AG04450 (cell line): ENCODE results near the gene TRIM24. TPM values are rescaled to one million over a fixed set of nuclear protein-coding genes. Genes with fewer than 3 reads are reported as not detected.

Experiments
- CTCF ChIA-PET: fragments of 300-600, 350-600 bp; formaldehyde crosslinking; extraction: SDS; loops from one replicate; lab custom pipeline; 2022; ENCODE audit warnings: antibody characterized with exemption, inconsistent platforms; lab: Charles Lee
- POLR2A ChIA-PET: fragments of 350-600 bp; formaldehyde crosslinking; extraction: SDS; loops from one replicate; lab custom pipeline; 2021; ENCODE audit warnings: antibody characterized with exemption, inconsistent platforms; lab: Yijun Ruan, JAX
- DNase-seq: peaks from one replicate; pipeline ENCODE4 v3.0.0-alpha.2; 2011; ENCODE audit warnings: low read depth, low spot score
- H3K27ac ChIP-seq: one replicate; pipeline ENCODE4 v1.5.1; 2012; ENCODE audit warnings: low read depth, low read length, control low read depth
- H3K27me3 ChIP-seq: one replicate; pipeline ENCODE4 v1.6.0; 2012; ENCODE audit warnings: low read length; ENCODE audit not compliant: control insufficient read depth, insufficient read depth
- H3K4me3 ChIP-seq: 2 replicates; pipeline ENCODE4 v1.5.1; 2011; ENCODE audit warnings: mild to moderate bottlenecking, low read depth, low read length, control low read depth
- H3K9me3 ChIP-seq: 2 replicates; pipeline ENCODE4 v1.5.1; 2012; ENCODE audit warnings: low read length; ENCODE audit not compliant: control insufficient read depth, insufficient read depth
- polyA plus RNA-seq: library from polyadenylated mRNA; depleted of rRNA; stranded (reverse); fragments of >200 nt; gene quantifications from 2 replicates; pipeline ENCODE4 v1.2.3, GENCODE V29; 2011
- TF ChIP-seq, protein P1 (sequence below): IDR thresholded peaks from 2 replicates; pipeline ENCODE4 v1.5.1; 2011; ENCODE audit warnings: low read depth, low read length, control low read depth, inconsistent platforms

TRIM24 gene
- polyA plus RNA-seq, 1 experiment: 9.3 TPM

DNA sequence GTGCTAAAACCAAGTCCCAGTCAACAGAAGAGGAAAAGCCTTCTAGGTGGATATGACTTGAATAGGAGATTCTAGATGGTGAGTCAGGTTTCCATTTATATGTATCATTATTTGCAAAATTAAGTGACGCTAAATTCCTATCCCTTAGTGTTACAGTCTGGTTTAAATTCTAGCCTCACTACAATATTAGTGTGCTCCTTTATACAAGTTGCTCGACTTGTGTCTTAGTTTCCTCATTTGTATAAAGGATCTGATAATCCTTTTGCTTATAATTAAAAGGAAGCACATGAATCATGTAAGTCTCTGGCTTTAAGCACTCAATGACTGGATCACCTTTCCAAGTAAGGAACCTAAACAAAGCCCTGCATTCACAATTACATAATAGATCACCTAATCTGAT is 135.4 kb downstream of the TRIM24 start:
- Histone ChIP-seq H3K27ac (no peak overlapping the region), H3K4me3 (no peak overlapping the region), H3K9me3 (no peaks in the 10 kb centered on the region), H3K27me3 (no peaks in the 10 kb centered on the region)
- ChIA-PET CTCF (no interaction called here), POLR2A (no interaction called here)
- DNase-seq: no peak
- TF ChIP-seq, protein P1, sequence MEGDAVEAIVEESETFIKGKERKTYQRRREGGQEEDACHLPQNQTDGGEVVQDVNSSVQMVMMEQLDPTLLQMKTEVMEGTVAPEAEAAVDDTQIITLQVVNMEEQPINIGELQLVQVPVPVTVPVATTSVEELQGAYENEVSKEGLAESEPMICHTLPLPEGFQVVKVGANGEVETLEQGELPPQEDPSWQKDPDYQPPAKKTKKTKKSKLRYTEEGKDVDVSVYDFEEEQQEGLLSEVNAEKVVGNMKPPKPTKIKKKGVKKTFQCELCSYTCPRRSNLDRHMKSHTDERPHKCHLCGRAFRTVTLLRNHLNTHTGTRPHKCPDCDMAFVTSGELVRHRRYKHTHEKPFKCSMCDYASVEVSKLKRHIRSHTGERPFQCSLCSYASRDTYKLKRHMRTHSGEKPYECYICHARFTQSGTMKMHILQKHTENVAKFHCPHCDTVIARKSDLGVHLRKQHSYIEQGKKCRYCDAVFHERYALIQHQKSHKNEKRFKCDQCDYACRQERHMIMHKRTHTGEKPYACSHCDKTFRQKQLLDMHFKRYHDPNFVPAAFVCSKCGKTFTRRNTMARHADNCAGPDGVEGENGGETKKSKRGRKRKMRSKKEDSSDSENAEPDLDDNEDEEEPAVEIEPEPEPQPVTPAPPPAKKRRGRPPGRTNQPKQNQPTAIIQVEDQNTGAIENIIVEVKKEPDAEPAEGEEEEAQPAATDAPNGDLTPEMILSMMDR: no peak

DNA sequence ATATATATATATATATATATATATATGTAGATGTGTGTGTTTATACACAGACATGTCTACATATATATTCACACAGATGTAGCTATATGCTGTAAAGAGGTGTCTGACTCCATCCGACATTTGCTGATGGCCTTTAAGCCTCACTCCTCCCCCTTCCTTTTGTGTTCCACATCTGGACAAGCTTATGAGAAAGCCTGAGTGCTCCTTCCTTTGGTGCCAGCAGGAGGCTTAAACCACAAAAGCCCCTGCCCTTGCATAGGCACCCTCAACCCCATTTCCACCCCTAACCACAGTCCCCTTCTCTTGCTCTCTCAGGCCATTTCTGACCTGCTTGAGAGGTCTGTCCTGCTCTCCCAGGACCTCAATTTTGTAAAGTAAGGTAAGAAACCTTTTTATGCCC is 142.4 kb downstream of the TRIM24 start:
- H3K27ac ChIP-seq: no peak overlapping the region
- ChIA-PET CTCF (no interaction called here), POLR2A (no interaction called here)
- TF ChIP-seq, protein P1: no peak
- no peaks in the 10 kb centered on the region for H3K27me3 ChIP-seq
- no peak for DNase-seq
- H3K9me3 ChIP-seq: no peaks in the 10 kb centered on the region
- H3K4me3 ChIP-seq: no peak overlapping the region

DNA sequence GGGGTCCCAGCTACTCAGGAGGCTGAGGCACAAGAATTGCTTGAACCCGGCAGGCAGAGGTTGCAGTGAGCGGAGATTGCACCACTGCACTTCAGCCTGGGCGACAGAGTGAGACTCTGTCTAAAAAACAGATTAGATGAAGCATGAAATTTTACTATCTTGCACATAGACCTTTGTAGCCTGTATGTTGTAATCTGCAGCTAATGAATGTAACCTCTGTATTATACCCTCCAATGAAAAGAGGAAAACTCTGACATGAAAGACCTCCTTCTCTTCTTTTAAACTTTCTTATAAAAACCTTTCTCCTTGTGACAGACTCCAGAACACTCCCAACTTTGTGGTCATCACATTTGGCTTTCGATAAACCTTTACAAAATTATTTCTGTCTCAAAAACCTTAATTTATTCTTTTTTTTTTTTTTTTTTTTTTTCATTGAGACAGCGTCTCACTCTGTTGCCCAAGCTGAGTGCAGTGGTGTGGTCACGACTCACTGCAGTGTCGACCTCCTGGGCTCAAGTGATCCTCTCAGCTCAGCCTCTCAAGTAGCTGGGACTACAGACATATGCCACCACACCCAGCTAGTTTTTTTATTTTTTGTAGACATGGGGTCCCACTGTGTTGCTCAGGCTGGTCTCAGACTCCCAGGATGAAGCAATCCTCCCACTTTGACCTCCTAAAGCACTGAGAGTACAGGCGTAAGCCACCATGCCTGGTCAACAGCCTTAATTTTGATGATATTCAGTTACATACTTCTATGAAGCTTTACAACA is 143.7 kb downstream of the TRIM24 start:
- Histone ChIP-seq H3K9me3 (no peaks in the 10 kb centered on the region), H3K27ac (no peak overlapping the region), H3K27me3 (no peaks in the 10 kb centered on the region), H3K4me3 (no peak overlapping the region)
- ChIA-PET CTCF (interaction anchor here (0.7 kb wide), 1 partner anchor 1130 kb away, joined by 3 read pairs; no protein-coding TSS in a partner anchor), POLR2A (no interaction called here)
- no peak for DNase-seq
- TF ChIP-seq, protein P1: no peak

- TF ChIP-seq, protein P1: no peak
- no peak overlapping the region for H3K27ac ChIP-seq
- no peaks in the 10 kb centered on the region for H3K9me3 ChIP-seq
- no peak for DNase-seq
- POLR2A ChIA-PET: no interaction called here
- H3K4me3 ChIP-seq: no peak overlapping the region
- CTCF ChIA-PET: no interaction called here
- no peaks in the 10 kb centered on the region for H3K27me3 ChIP-seq
Observed at GRCh38 chr7:138606236-138606635, 146.2 kb downstream of the TRIM24 start.

GRCh38 chr7:138607216-138608126 is 147.4 kb downstream of the TRIM24 start:
- TF ChIP-seq, protein P1: no peak
- no peak overlapping the region for H3K27ac ChIP-seq
- ChIA-PET CTCF (no interaction called here), POLR2A (no interaction called here)
- no peaks in the 10 kb centered on the region for H3K27me3 ChIP-seq
- no peak for DNase-seq
- no peaks in the 10 kb centered on the region for H3K9me3 ChIP-seq
- no peak overlapping the region for H3K4me3 ChIP-seq
